GM21825 (cell line): ENCODE results near the gene PRKAA1.

Source experiments
- ATAC-seq: cut with Tn5 transposase; IDR thresholded peaks from one replicate; pipeline ENCODE4 v1.9.1; 2021; ENCODE audit warnings: mild to moderate bottlenecking, moderate library complexity; ENCODE audit not compliant: unreplicated experiment

Gene PRKAA1

DNA sequence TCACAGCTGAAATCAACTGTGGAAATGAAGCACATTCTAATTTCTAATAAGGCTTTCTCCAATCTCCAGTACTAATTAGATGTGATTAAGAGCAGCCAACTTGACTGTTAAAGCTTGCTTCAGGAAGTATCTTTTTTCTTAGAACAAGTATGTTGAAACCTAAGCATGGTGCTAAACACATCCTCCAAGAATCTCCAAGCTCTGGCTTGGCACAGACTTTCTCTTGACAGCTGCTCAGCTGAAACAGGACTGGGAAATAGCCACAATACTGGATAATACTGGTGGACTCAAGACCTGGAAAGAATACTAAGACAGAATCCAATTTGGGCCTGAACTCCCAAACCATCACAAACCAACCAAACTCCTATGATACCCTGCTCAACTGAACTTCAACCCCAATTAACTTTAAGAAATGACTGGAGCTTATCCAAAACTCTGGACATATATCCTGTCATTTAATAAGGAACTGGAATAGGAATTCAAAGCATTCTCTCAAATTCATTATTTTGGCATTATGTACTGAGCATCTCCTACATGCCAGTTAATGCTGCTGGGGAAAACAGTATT lies 16.2 kb downstream of the PRKAA1 start:
- ATAC-seq, result no peak

DNA sequence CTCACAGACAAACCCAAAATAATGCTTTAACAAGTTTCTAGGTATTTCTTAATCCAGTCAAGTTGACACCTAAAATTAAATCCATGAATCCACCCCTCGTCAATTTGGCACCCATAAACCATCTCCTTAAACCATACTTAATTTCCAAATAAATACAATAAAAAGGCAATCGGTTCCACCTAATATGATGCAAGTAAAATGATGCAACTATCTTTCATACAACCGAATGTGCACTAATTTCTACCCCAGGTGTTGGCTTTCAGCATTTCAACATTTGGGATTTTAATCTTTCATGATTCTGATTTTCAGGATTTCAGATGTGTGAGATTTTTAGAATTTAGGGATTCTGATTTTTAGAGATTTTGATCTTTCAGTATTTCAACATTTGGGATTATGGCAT lies 17.3 kb downstream of the PRKAA1 start:
- ATAC-seq, result no peak

DNA sequence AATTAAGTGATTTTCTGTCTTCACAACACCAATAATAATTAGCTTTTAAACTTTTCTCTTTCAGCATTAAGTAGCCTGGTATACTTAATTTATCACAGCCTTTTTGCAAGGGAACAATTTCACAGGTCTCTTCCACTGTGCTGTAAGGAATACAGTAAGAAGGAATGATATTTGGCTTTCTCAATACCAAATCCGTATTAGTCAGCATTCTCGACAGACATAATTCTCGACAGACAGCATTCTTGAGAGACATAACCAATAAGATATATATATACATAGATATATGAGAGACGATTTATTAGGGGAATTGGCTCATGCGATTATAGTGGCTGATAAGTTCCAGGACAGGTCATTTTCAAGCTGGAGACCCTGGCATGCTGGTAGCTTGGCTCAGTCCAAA lies 18.0 kb downstream of the PRKAA1 start:
- ATAC-seq, result no peak

DNA sequence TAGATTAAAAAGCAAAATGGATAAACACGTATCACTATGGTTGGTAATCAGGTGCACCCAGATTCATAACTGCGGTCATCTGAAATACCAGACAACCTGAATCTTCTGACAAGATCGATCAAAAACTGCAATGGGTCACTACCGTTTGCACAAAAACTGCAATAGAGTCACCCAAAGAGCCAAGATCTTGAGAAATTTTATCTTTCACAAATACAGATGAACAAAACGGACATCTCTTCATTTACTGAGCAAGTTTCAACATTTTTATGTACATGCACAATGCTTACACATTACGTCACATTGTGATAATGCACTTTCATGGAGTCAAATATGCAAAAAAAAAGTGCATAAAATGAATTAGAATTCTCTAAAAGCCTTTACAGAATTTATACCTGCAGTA lies 18.6 kb downstream of the PRKAA1 start:
- ATAC-seq, result no peak

DNA sequence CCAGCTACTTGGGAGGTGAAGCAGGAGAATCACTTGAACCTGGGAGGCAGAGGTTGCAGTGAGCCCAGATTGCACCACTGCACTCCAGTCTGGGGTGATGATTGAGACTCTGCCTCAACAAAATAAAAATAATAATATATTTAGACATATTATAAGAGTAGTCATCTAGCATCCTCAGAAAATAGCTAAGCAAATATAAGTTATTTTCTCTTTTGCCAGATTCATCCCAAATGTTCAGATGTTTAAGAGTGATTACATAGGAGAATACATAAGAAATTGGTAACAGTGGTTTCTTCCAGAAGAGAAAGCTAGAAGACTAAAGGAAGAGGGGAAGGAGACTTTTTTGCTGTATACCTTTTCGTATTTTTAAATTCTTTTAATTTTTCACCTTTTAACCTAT lies 20.0 kb downstream of the PRKAA1 start:
- ATAC-seq, result no peak

DNA sequence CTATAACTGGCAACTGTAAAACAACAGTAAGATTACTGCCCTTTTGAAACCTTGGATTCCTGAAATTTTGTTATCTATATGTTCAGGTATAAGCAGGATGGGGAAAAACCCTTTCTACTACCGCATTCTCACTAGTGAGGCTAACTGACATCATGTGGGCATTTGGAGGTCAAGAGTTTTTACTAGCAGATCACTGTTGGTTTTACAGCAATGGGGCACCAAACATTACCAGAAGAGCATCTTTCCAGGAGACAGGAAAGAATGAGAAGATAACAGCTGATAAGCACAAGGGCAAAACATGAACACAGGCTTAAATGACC lies 21.6 kb downstream of the PRKAA1 start:
- ATAC-seq, result no peak

DNA sequence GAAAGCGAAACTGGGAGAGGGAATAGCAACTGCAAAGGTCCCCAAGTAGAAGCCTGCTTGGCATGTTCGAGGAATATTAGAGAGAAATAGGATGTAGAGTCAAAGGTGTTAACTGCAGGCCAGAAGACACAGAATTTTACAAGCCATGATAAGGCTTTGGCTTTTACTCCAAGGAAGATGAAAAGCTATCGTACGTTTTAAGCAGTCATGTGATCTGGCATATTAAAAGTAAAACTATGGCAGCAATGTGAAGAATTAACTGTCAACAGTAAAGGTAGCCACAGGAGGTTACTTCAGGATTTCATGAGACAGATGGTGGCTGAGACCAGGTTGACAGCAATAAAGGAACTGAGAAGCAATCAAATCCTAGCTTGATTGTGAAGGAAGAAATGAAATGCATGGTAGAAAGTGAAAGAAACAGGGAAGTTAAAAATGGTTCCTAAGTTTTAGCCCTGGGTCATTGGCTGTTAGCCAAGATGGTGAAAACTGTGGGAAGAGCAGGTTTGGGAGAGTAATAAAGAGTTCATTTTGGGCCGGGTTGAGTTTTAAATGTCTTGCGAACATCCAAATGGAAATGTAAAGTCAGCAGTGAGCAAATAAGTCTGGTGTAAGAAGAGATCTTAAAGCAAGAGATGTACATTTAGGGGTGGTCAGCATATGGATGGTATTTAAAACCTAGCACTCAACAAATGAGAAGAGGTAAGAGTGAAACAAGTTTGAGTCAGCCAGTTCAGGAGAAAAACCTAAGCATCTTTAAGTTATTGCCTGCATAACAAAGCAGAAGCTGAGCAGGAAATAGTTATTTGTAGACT lies 22.1 kb downstream of the PRKAA1 start:
- ATAC-seq, result no peak

DNA sequence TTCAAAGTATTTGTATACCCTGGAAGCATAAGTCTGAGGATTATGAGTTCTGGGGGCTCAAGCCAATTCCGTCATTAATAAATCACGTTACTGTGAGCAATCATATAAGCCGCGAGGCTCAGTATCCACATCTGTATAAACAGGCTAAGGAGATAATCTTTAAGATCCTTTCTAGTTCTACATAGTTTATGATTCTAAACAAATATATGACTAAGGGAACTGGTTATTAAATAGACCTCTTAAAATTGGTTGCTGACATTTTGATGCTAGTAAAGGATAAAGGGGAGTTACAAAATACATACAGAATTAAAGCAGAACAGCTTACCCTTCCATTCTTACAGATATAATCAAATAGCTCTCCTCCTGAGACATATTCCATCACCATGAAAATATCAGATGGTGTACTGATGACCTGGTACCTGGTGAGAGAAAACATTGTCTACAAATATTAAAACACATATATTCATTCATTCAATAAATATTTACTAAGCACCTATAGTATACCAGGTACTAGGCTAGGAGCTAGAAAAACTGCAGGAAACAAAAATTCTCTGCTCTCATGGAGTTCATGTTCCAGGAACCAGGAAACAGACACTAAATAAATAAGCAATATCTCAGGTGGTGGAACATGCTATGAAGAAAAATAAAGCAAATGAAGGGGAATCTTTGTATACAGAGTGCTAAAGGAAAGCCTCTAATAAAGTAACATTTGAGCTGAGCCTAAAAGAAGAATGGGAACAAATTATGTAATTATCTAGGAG lies 22.9 kb downstream of the PRKAA1 start:
- ATAC-seq, result no peak

DNA sequence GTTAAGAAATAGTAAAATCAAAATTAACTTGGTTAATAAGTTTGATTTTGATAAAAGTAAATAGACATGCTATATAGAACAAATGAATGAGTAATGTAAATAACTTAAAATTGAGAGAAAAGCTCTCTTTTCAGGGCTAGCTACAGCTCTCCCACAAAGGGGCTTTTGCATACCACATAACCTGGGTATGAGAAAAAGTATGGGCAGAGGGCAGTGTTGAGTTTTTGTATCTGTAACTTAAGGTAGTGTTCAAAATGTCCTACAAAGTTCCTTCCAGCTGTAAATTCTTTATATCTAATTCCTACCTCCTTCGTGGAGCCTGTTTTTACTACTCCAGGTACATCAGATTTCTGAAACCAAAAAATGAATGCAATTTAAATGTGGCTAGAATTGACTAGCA lies 23.6 kb downstream of the PRKAA1 start:
- ATAC-seq, result no peak

DNA sequence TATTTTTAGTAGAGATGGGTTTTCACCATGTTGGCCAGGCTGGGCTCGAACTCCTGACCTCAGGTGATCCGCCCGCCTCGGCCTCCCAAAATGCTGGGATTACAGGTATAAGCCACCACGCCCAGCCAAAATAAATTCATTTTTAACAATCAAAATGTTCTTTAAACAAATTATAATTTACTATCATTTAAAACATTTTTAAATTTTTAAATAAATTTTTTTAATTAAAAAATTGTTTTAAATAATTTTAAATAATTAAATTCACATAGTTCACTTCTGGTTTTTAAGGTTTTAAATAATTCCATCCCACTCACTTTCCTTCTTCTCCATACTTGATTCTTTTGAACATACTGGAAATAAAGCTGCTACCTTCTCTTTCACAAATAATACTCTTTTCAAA lies 27.4 kb downstream of the PRKAA1 start:
- no peak for ATAC-seq

DNA sequence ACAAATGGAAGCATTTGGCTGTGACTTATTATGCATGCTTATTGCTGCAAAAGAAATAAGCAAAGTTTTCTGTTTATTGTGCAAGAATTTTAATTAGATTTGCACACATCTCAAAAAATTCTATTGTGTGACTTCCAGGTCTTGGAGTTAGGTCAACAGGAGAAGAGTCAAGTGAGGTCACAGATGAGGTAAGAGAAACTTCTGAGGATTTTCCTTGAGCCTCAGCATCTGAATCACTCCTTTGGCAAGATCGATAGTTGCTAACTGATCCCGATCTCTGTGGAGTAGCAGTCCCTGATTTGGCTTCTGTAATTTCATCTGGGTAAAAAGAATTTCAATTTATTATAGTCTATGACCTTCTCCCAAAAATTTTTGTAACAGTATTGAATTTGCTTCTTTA lies 35.5 kb downstream of the PRKAA1 start:
- ATAC-seq, result no peak

DNA sequence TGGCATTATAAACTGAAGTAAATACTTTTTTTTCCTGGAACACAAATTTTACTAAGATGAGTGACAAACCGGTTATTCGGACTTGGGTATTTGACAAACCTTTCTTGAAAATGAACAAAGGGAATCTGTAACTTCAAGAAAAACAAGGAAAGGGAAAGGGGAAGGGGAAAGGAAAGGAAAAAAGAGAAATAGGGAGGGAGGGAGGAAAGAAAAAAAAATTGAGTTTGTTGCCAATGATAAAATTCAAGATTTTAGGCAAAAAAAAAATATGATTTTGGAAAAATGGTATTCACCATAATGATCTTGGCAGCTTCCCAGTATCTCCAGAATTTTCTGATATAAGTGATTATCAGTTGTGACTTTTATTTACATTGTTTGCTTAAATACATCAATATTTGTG lies 40.8 kb downstream of the PRKAA1 start:
- ATAC-seq, result no peak

DNA sequence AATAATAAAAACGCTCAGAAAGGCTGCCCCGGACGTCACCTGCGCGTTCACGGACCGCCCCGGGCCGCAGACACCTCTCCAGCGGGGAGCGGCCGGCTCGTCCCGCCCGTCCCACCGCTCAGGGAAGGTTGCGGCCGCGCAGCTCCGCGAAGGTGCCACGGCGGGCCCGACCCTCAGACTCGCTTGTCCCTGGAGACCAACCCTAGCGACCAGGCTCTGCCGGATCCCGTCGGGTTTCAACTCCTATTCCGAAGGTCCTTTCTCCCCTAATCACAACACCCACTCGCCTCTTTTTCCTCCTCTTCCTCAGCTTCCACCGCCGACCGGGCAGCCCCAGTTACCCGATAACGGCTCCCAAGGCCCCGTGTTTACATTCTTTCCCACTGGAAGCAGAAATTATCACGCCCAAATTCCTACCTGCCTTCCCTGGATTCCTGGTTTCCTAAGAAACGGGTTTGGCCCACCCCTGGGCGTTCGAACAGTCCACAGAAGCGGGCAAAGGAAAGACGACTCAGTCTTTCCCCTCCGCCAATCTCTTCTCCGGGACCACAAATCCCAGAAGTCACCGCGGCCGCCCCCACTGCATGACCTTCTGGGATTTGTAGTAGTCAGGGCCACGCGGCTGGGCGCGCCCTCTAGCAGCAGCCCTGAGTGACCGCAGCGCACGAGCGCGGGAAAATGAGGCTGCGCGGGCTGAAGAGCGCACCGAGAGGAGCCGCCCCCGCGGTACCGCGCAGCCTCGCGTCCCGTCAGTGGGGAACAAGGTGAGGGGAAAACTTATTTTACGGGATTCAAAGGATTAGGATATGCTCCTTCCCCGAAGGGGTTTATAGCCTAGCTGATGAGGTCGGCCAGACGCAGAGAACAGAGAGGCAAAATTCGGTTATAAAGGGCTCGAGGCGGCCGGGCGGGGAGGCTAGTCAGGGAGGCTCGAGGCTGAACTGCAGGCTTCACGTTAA lies 42.5 kb downstream of the PRKAA1 start, which contains the start of gene TTC33:
TSS of gene TTC33 (minus strand) at position 555 of the 959 bp plus-strand sequence. CDS start 8,943 bp downstream, outside the sequence.
- peak; percentile 88 for ATAC-seq

DNA sequence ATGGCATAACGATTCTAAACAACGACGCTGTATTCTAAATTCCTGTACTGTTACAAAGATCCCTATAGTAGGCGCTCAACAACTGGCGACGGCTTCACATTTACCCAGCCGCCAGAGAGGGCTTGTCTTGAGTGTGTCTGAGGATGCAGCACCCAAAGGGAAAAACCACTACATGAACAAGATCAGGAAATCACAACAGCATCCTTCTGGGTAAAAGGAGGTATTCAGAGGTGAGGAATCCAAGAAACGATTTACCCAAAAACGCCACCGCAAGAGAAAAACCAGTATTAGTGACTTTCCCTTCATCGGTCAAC lies 43.1 kb downstream of the PRKAA1 start:
- peak; percentile 83 for ATAC-seq

DNA sequence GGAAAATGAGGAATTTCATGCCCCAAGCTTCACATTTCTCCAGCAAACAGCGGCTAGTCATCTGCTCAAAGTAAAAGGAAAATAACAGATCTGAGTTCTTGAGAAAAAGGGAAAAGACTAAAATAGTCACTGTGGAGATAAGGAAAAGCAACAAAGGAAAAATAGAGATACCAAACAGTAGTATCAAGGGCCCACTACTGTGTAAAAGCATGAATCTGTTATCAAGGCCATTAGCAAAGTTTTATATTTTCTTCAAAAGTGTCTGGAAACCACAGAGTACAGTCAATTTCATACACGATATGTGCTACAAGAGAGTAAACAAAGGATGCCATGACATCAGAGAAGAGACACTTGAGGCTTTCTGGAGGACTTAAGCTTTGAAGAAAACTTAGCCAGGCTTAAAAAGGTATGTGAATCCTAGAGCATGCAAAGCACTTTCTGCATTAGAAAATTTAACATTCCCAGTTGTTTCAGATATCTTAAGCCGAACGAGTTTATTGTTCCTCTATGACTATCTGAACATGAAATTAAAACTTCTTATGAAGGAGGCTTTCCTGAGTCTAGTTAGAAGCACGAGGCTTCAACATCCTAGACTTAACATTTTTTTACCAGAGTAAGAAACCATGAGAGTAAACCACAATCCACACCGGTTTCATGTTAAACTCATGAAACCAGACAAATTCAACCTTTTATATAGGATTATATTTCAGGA lies 43.6 kb downstream of the PRKAA1 start:
- ATAC-seq, result peak; percentile 3

DNA sequence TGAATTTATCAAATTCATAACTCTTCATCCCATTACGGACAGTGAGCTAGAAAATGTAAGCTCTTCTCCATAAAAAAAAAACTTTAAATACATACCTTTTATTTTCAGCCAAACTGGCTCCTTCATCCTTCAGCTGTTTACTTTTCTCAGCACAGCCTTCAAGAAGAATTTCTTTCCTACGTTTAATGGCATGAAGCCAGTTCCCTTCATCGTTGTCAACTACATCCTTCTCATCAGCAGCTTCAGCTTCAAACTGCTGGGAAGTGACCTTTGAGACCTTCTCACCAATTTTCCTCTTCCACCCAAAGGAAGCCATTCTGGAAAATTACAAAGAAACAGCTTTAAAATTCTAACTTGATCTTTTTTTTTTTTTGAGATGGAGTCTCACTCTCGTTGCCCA lies 51.5 kb downstream of the PRKAA1 start:
- no peak for ATAC-seq

DNA sequence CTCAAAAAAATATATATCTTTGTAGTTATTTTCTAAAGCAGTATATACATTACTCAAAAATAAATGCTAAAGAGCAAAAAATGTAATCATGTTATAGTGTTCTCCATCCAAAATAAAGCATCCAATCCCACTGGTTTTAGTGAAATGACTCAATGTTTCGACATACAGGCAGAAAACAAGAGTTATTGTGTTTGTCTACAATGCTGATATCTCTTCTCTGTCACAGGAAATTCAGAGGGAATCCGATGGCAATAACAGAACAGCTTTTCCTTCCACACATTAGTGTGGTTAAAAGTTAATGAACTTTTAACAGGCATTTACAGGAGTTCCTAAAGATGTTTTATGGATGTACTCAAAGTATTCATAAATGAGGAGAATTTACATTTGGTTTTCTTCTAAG lies 54.4 kb downstream of the PRKAA1 start:
- ATAC-seq, result no peak

DNA sequence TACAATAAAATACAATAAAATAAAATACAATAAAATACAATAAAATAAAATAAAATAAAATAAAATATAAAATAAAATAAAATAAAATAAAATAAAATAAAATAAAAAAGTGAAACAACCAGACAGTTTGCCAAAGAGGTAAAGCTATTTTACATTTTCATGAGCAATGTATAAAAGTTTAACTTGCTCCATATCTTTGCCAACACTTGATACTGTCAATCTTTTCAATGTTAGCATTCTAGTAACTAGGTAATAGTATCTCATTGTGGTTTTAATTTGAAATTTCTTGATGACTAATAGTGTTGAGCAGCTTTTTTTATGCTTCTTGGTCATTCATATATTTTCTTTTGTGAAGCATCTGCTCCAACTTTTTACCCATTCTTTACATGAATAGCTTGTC lies 59.7 kb downstream of the PRKAA1 start:
- no peak for ATAC-seq

DNA sequence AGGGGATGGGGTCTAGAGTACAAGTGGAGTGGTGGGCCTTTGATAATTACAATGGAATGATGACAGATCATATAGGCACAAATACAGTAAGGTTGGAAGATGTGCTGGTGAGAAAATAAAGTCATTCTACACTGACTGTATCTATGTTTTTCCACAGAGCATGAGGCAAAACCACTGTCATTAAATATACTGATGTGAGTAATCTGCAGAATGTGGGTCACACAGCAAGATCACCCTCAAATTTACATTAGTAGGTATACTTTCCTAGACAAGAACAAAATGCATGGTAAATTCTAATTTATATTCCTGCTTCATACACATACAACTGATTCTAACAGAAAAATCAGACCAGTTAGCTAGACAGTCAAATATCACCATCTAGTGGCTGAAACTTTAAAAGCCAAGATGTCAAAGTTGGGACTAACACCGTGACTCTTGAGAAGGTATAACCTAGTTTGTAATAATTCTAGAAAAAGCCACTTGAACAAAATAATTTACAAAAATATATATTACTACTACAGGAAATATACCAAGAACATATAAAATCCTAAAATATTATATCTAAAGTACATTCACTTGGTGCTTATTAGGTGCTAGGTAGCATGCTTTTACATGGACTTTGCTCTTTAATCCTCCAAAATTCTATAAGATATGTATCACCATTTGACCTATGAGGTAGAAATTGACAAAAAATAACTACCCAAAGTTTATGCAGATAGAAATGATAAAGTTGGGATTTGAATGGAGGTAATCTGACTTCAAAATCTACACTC lies 61.9 kb downstream of the PRKAA1 start:
- ATAC-seq, result no peak

DNA sequence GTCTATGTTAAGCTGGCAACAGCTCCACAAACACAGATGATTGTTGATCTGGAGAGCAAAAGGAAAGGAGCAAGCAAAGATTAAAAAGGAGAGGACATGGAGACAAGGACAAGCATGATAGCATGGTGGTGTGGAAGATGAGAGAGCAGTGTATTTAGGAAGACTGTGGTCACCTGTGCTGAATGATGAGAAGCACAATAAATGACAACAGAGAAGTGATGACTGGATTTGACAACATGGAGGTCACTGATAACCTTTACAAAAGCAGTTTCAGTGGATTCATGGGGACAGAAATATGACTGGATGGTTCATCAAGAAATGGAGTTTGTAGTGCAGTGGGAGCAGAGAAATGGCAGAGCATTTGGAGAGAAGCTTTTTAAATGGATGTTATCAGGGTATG lies 62.6 kb downstream of the PRKAA1 start:
- no peak for ATAC-seq
